GM21619 (cell line): ENCODE data around the gene RAB11B.
"Not testable (repeated sequence)": the region's sequence is repeated elsewhere in the genome, so short reads cannot be mapped to it uniquely, and the experiment has no call there.

Experiments used
- ATAC-seq: cut with Tn5 transposase; IDR thresholded peaks from one replicate; pipeline ENCODE4 v1.9.1; 2021; ENCODE audit not compliant: unreplicated experiment

Gene RAB11B

DNA sequence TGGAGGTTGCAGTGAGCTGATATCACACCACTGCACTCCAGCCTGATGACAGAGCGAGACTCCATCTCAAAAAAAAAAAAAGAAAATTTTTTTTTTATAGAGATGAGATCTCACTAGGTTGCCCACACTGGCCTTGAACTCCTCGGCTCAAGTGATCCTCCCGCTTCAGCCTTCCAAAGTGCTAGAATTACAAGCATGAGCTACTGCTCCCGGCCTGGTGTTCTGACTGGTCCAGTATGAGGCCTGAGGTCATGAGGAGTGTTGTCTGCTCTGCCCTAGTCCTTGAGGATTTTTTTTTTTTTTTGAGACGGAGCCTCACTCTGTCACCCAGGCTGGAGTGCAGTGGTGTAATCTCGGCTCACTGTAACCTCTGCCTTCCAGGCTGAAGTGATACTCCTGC is 35.2 kb downstream of the RAB11B start:
- not testable (repeated sequence) for ATAC-seq

DNA sequence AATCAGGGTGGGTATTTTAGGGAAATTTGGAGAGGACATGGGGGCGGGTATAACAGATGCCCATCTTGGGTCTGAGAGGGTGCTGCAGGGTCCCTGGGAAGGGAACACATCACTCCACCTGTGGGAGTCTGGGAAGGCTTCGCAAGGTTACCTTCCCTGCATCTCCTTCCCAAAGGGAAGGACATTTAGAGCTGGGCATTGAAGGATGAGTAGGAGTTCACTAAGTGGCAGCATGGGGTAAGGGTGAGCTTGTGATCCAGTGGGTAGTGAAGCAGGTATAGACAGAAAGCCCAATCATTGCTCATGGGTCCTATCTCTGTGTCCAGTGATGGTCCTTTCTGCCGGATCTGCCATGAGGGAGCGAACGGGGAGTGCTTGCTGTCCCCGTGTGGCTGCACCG is 36.1 kb downstream of the RAB11B start:
- ATAC-seq: no peak

DNA sequence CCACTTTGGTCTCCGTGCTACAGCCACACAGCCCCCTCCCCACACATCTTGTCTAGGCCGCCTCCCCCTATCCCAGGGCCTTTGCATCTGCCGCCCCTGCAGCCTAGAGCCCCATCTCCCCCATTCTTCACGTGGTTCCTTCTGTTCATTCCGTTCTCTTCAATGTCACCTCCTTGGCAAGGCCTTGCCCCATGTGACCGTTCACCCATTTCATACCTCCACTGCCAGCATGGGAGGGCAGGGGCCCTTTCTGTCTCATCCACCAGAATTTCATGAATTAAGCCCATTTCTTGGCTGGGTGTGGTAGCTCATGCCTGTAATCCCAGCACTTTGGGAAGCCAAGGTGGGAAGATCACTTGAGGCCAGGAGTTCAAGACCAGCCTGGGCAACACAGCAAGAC is 38.9 kb downstream of the RAB11B start:
- ATAC-seq: no peak

DNA sequence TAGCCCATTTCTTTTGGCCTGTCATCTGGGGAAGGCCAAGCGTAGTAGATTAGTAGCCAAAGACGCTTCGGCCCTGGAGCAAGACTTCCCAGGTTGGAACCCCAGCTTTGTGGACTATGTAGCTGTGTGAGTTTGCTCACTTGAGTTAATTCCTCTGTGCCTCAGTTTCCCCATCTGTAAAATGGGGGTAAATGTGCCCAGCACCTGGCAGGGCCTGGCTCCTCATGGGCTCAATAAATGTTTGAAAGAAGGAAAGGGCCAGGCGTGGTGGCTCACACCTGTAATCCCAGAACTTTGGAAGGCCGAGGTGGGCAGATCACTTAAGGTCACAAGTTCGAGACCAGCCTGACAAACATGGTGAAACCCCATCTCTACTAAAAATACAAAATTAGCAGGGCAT is 39.7 kb downstream of the RAB11B start:
- no peak for ATAC-seq

DNA sequence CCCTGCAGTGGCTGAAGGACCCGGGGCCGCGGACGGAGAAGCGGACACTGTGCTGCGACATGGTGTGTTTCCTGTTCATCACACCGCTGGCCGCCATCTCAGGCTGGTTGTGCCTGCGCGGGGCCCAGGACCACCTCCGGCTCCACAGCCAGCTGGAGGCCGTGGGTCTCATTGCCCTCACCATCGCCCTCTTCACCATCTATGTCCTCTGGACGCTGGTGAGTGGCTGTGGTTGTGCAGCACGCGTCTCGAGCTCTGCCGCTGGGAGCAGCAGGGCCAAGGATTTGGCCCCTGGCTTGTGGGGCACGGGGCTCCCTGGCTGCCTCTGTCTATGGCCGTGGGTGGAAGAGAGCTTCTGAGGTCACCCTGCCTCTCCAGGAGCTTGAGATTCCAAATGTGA is 40.5 kb downstream of the RAB11B start:
- no peak for ATAC-seq

DNA sequence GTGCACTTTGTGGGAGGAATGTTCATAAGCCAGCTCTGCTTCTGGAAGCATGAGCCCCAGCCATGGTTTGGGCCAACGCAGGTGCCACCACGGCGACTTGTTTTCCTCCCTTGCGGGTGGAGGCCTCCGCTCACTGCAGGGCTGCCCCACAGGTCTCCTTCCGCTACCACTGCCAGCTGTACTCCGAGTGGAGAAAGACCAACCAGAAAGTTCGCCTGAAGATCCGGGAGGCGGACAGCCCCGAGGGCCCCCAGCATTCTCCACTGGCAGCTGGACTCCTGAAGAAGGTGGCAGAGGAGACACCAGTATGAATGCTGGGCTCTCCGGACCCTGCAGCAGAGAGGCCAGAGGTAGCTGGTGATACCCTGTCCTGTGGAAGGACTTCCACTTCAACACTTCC is 48.1 kb downstream of the RAB11B start:
- ATAC-seq: no peak

DNA sequence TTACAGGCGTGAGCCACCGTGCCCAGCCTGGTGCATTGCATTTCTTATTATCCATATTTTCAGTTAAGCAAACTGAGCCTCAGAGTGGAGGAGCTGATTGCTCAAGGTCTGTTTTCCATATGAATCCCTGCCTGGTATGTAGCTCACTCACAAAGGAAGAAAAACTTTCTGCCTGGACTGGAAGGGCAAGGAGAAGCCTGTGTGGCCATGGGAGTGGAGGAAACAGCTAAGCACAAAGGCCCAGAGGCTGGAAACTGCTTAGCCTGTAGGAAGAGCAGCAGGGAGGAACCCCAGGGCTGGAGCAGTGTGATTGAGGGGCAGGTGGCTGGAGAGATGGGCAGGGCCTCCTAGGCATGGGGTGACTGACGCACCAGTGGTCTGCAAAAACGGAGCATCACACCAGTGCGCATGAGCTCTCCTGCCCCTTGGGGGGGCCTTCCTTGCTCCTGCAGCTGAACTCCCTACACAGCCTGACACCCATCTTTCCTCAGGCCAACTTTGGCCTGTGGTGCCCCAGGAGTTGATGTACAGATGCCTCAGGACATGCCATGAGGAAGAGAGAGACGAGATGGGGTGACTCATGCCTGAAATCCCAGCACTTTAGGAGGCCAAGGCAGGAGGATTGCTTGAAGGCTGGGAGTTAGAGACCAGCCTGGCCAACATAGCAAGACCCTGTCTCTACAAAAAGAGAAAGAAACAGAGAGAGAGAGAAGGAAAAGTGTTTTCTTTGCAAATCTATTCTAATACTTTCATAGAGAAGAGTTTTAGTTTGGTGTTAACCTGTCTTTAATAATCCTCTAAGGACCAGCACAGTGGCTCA is 51.8 kb downstream of the RAB11B start:
- no peak for ATAC-seq

DNA sequence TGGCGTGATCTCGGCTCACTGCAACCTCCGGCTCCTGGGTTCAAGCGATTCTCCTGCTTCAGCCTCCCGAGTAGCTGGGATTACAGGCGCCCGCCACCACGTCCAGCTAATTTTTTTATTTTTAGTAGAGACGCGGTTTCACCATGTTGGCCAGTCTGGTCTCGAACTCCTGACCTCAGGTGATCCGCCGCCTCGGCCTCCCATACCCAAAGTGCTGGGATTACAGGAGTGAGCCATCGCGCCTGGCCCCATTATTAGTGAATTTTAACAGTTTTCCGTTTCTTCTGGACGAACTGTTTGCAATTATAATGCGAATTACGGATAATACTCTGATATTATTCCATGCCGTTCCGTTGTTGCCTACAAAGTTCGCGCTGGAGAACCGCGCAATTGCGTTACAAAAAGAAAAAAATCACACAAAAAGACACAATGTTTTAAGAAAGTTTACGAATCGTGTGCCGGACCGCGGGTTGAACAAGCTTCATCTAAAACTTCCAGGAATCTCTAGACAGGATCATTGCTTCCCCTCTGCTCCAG is 54.0 kb downstream of the RAB11B start:
- not testable (repeated sequence) for ATAC-seq

DNA sequence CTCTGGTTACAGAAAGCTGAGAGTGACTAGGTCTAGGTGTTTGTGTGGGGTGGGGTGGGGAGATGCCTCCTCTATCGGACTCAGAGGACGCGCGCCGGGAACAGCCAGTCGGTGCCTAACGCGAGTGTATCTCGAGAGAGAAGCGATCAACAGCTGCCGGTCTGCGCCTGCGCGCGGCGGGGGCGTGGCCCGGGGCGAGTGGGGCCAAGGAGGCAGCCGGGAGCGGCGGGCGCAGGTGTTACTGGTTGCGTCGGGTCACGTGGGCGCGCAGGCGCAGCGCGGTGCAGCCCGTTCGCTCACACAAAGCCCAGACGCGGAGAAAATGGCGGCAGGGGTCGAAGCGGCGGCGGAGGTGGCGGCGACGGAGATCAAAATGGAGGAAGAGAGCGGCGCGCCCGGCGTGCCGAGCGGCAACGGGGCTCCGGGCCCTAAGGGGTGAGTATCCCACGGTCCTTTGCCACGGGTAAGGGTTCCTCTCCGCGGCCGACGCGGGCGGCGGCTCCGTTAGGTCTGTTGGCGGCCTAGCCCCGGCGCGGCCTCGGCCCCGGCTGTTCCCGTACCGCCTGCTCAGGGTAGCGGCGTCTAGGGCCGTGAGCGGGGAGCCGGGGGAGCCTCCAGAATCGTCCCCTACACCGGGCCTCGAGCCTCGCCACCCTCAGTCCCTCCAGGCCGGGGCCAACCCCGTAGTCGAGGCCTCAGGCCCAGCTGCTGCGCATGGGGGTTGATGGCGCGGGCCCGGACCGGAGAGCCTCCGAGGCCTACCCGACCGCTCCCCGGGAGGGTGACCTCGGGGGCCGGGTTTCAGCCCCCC is 54.7 kb downstream of the RAB11B start, which contains the start of gene HNRNPM:
Gene HNRNPM (plus strand): TSS at position 299 of the 811 bp plus-strand sequence. CDS start 24 bp downstream, at position 323.
- peak; percentile 65 for ATAC-seq

DNA sequence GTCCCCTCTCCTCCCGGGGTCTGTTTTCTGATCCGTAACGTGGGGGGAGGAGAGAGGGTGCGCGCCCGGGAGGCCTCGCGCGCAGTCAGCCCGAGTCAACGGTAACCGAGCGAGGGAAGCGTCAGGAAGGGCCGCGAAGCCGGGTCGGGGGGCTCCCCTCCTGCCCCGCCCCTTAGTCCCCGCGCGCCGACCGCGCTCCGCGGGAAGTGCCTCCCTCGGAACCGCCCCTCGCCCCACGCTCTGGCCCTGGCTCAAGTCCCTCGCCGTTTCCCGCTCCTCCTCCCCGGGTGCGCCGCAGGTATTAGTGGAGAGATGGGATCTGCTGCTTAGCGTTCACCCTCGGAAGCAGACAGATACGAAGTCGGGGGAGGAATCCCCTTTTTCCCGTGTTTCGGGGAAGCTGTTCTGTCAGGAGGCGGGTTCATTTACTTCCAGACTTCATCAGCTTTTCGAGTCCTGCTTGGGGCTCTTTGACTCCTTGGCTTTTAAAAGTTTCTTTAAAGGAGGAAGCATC is 55.4 kb downstream of the RAB11B start:
- peak; percentile 21 for ATAC-seq

DNA sequence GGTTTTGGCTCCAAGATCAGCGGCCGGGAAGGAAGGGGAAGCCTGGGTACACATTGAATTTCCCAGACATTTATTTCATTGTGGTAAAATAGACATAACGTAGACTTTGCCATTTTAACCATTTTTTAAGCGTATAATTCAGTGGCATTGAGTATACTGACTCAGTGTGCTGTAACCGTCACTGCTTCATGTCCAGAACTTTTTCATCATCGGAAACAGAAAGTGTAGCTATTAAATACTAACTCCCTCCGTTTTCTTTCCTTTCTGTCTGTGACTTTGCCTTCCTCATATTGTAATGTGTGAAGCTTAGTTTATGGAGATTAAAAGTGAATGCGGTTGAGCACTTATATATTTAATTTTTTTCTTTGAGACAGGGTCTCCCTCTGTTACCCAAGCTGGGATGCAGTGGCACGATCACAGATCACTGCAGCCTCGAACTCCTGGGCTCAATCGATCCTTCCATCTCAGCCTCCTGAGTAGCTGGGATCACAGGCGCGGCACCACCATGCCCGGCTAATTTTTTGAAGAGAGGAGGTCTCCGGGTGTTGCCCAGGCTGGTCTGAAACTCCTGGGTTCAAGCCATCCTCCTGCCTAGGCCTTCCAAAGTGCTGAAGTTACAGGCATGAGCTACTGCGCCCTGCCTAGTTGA is 56.0 kb downstream of the RAB11B start:
- no peak for ATAC-seq

DNA sequence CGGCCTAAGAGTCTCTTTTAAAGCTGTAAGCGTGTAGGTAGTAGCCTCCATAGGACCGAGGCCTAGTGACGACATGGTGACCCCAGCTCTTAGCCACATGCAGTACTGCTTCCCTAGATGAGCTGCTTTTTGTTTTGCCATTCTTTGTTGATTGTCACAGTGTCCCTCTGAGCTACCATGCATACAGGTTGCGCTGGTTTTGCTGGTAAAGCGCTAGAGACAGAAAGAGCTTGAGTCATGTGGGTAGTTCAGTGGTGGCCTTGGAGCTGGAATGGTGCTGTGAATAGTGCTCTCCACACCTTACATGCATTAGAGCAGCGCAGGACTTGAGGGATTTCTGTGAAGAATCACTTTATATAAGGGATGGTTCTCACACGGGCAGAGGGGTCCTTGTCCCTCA is 59.7 kb downstream of the RAB11B start:
- ATAC-seq: no peak

DNA sequence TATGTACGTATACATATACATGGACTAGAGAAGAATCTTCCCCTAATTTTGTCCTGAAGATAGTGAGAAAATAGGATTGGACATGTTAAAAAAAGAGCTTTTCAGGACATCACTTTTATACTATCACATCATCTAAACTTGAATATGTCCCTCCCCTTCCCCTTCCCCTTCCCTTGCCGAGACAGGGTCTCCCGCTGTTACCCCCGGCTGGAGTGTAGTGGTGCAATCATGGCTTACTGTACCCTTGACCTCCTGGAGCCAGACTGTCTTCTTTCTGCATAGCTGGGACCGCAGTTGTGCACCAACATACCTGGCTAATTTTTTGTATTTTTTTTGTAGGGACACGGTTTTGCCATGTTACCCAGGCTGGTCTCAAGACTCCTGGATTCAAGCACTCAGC is 61.2 kb downstream of the RAB11B start:
- no peak for ATAC-seq

DNA sequence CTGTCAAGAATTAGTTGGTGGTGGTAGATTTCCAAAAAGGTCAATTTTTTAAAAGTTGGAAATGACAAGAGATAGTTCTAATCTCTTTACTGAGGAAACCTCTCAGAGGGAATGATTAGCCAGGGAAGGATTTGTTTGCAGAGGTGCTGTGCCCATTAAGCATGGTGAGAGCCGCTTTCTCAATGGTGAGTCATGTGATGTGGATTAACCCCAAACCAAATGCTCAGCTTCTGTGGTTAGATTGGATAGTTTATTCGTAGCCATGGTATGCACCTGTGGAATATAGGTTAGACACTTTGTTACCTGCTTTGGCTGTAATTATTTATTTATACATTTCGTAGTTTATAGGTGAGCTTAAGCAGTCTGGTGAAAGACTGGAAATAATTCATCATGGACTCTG is 61.7 kb downstream of the RAB11B start:
- ATAC-seq: no peak

DNA sequence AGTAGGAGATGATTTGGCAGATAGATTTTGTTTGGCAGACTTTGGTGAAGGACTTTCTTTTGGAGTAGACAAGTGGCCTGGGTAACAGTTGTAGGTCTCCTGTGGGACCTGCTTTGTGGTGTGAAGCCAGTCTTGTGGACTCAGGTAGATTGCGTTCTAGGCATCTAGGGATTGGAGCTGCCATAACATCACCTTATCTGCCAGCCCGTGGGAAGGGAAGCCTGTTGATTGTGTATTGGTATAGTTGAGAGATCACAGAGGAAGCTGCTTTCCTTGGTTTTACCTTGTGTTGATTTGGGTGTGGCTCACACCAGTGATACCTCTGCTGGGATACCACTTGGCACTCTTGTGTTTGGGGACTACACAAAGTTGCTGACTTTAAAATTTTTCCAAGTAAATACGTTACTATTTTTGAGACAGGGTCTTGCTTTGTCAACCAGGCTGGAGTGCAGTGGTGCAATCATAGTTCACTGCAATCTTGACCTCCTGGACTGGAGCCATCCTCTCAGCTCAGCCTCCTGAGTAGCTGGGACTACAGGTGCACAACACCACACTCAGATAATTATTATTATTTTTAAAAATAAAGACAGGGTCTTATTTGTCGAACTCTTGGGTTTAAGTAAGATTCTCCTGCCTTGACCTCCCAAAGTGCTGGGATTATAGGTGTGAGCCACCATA is 62.4 kb downstream of the RAB11B start:
- no peak for ATAC-seq

DNA sequence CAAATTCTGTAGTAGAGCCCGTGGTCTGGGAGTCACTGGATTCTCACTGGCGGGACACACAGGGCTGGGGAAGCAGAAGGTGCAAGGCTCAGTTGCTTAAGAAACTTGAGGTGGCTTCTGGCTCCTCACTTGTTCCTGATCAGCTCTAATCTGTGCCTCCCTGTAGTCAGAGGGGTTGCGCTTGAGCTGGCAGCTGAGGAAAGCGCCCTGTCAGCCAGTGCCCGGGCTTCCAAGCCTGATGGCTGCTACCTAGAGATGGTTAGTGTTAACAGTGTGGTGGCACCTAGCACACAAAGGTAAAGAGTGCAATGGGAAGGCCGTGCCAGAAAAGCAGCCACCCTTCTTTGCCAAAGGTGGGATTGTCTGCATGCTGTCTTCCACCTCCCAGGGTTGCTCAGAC is 63.5 kb downstream of the RAB11B start:
- ATAC-seq: no peak
